Neural progenitor cell (in vitro differentiated cells): ENCODE data around the gene NCF1.
"Not testable (repeated sequence)": the region's sequence is repeated elsewhere in the genome, so short reads cannot be mapped to it uniquely, and the experiment has no call there.

Experiments used
- EZH2 ChIP-seq: fragments of 200-600 bp; sonication (generic); IDR thresholded peaks from 2 replicates; pipeline ENCODE4 v1.6.1; 2017; ENCODE audit warnings: antibody characterized with exemption, mild to moderate bottlenecking, moderate library complexity
- TF ChIP-seq, protein P1 (sequence below): fragments of 200-600 bp; sonication (generic); IDR thresholded peaks from 2 replicates; pipeline ENCODE4 v1.5.1; 2017; ENCODE audit warnings: antibody characterized with exemption, mild to moderate bottlenecking

DNA sequence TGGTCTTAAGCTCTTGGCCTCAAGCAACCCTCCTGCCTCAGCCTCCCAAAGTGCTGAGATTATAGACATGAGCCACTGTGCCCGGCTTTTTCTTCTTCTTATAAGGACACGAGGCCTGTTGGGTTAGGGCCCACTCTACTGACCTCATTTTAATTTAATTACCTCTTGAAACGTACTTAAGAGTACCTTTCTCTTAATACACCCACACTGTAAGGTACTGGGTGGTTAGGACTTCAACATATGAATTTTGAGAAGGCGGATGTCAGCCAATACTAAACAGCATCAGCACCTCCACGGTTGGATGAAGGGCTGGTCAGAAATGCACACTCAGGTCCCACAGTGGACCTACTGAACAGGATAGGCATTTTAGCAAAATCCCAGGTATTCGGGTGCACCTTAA is 7.9 kb downstream of the NCF1 start:
- TF ChIP-seq, protein P1, sequence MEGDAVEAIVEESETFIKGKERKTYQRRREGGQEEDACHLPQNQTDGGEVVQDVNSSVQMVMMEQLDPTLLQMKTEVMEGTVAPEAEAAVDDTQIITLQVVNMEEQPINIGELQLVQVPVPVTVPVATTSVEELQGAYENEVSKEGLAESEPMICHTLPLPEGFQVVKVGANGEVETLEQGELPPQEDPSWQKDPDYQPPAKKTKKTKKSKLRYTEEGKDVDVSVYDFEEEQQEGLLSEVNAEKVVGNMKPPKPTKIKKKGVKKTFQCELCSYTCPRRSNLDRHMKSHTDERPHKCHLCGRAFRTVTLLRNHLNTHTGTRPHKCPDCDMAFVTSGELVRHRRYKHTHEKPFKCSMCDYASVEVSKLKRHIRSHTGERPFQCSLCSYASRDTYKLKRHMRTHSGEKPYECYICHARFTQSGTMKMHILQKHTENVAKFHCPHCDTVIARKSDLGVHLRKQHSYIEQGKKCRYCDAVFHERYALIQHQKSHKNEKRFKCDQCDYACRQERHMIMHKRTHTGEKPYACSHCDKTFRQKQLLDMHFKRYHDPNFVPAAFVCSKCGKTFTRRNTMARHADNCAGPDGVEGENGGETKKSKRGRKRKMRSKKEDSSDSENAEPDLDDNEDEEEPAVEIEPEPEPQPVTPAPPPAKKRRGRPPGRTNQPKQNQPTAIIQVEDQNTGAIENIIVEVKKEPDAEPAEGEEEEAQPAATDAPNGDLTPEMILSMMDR, result not testable (repeated sequence)
- TF ChIP-seq EZH2, result not testable (repeated sequence)
